H1 (cell line): ENCODE data around the gene TUBA1A. TPM values are rescaled to one million over a fixed set of nuclear protein-coding genes. Genes with fewer than 3 reads are reported as not detected.

Experiments
- MAFK ChIP-seq: IDR thresholded peaks from 2 replicates; pipeline ENCODE4 v1.6.1; 2012; ENCODE audit warnings: low read depth, mild to moderate bottlenecking, improper control_type of control experiment, low read length
- NRF1 ChIP-seq: IDR thresholded peaks from 2 replicates; pipeline ENCODE4 v1.6.1; 2011; ENCODE audit warnings: mild to moderate bottlenecking, low read depth, low read length, improper control_type of control experiment
- SIX5 ChIP-seq: IDR thresholded peaks from 2 replicates; pipeline ENCODE4 v1.6.1; 2011; ENCODE audit warnings: mild to moderate bottlenecking, low read depth, low read length
- polyA plus RNA-seq, 7 experiments: library from polyadenylated mRNA; depleted of rRNA in 3 of 7; stranded (reverse) in 5 of 7; unstranded in 2 of 7; fragments of >200 nt in 5 of 7; fragments of 200-250 nt in 2 of 7; gene quantifications; 1 replicate in 5 of 7; 2 replicates in 1 of 7; 4 replicates in 1 of 7; pipeline versions ENCODE4 v1.2.1 to v1.2.3, GENCODE V29; 2011 to 2013; ENCODE audit warnings: missing spikeins in 2 of 7, mixed read lengths in 2 of 7
- total RNA-seq: library from RNA; stranded (reverse); fragmentation: NEBNext Ultra II Directional; extraction: Animal tissue kit (Norgen Biotek cat#: 25700); gene quantifications from 2 replicates; pipeline ENCODE4 v1.2.1, GENCODE V29; 2021
- TF ChIP-seq, protein P1 (sequence below): fragments of 300-600 bp; sonication (generic); IDR thresholded peaks from 2 replicates; pipeline ENCODE4 v1.7.1; 2012; ENCODE audit warnings: low read length, moderate library complexity, mild to moderate bottlenecking, inconsistent platforms; ENCODE audit not compliant: insufficient replicate concordance

TUBA1A gene
- total and polyA plus RNA-seq, 2 of the 8 experiments (the other 6 are each of a cell fraction or from before 2014, with no cell fraction given), result 283 to 1,018 TPM

GRCh38 chr12:49160399-49160798 is 28.5 kb downstream of the TUBA1A start (continued):
- TF ChIP-seq NRF1, result no peak
- TF ChIP-seq MAFK, result no peak
- no peak for TF ChIP-seq SIX5
- TF ChIP-seq, protein P1, sequence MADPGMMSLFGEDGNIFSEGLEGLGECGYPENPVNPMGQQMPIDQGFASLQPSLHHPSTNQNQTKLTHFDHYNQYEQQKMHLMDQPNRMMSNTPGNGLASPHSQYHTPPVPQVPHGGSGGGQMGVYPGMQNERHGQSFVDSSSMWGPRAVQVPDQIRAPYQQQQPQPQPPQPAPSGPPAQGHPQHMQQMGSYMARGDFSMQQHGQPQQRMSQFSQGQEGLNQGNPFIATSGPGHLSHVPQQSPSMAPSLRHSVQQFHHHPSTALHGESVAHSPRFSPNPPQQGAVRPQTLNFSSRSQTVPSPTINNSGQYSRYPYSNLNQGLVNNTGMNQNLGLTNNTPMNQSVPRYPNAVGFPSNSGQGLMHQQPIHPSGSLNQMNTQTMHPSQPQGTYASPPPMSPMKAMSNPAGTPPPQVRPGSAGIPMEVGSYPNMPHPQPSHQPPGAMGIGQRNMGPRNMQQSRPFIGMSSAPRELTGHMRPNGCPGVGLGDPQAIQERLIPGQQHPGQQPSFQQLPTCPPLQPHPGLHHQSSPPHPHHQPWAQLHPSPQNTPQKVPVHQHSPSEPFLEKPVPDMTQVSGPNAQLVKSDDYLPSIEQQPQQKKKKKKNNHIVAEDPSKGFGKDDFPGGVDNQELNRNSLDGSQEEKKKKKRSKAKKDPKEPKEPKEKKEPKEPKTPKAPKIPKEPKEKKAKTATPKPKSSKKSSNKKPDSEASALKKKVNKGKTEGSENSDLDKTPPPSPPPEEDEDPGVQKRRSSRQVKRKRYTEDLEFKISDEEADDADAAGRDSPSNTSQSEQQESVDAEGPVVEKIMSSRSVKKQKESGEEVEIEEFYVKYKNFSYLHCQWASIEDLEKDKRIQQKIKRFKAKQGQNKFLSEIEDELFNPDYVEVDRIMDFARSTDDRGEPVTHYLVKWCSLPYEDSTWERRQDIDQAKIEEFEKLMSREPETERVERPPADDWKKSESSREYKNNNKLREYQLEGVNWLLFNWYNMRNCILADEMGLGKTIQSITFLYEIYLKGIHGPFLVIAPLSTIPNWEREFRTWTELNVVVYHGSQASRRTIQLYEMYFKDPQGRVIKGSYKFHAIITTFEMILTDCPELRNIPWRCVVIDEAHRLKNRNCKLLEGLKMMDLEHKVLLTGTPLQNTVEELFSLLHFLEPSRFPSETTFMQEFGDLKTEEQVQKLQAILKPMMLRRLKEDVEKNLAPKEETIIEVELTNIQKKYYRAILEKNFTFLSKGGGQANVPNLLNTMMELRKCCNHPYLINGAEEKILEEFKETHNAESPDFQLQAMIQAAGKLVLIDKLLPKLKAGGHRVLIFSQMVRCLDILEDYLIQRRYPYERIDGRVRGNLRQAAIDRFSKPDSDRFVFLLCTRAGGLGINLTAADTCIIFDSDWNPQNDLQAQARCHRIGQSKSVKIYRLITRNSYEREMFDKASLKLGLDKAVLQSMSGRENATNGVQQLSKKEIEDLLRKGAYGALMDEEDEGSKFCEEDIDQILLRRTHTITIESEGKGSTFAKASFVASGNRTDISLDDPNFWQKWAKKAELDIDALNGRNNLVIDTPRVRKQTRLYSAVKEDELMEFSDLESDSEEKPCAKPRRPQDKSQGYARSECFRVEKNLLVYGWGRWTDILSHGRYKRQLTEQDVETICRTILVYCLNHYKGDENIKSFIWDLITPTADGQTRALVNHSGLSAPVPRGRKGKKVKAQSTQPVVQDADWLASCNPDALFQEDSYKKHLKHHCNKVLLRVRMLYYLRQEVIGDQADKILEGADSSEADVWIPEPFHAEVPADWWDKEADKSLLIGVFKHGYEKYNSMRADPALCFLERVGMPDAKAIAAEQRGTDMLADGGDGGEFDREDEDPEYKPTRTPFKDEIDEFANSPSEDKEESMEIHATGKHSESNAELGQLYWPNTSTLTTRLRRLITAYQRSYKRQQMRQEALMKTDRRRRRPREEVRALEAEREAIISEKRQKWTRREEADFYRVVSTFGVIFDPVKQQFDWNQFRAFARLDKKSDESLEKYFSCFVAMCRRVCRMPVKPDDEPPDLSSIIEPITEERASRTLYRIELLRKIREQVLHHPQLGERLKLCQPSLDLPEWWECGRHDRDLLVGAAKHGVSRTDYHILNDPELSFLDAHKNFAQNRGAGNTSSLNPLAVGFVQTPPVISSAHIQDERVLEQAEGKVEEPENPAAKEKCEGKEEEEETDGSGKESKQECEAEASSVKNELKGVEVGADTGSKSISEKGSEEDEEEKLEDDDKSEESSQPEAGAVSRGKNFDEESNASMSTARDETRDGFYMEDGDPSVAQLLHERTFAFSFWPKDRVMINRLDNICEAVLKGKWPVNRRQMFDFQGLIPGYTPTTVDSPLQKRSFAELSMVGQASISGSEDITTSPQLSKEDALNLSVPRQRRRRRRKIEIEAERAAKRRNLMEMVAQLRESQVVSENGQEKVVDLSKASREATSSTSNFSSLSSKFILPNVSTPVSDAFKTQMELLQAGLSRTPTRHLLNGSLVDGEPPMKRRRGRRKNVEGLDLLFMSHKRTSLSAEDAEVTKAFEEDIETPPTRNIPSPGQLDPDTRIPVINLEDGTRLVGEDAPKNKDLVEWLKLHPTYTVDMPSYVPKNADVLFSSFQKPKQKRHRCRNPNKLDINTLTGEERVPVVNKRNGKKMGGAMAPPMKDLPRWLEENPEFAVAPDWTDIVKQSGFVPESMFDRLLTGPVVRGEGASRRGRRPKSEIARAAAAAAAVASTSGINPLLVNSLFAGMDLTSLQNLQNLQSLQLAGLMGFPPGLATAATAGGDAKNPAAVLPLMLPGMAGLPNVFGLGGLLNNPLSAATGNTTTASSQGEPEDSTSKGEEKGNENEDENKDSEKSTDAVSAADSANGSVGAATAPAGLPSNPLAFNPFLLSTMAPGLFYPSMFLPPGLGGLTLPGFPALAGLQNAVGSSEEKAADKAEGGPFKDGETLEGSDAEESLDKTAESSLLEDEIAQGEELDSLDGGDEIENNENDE, result no peak
